ENCODE data around the gene IER3. TPM values are rescaled to one million over a fixed set of nuclear protein-coding genes. Genes with fewer than 3 reads are reported as not detected.

The IER3 gene
- total and polyA plus RNA-seq, 9 of the 15 experiments (the other 6 are each of a cell fraction or from before 2014, with no cell fraction given) = 1.5 to 30.0 (median 11.5) TPM

- 0 out of 2 replicates have a peak, but pooled peaks have one; percentile 42 for TF ChIP-seq ATF6 (CRISPR knock-in tag; IDR thresholded peaks at IDR 0.05)
- no peak for TF ChIP-seq MECOM (CRISPR knock-in tag; IDR thresholded peaks at IDR 0.05)
- no peak for TF ChIP-seq SNRNP70 (optimal IDR thresholded peaks at IDR 0.05; ENCODE audit: low read depth, low read length)
- TF ChIP-seq FOXJ3 (CRISPR knock-in tag; IDR thresholded peaks at IDR 0.05) = no peak
- no peak for TF ChIP-seq ZNF707 (CRISPR knock-in tag; conservative IDR thresholded peaks at IDR 0.05)
- TF ChIP-seq, protein P1, sequence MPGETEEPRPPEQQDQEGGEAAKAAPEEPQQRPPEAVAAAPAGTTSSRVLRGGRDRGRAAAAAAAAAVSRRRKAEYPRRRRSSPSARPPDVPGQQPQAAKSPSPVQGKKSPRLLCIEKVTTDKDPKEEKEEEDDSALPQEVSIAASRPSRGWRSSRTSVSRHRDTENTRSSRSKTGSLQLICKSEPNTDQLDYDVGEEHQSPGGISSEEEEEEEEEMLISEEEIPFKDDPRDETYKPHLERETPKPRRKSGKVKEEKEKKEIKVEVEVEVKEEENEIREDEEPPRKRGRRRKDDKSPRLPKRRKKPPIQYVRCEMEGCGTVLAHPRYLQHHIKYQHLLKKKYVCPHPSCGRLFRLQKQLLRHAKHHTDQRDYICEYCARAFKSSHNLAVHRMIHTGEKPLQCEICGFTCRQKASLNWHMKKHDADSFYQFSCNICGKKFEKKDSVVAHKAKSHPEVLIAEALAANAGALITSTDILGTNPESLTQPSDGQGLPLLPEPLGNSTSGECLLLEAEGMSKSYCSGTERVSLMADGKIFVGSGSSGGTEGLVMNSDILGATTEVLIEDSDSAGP (CRISPR knock-in tag; IDR thresholded peaks at IDR 0.05) = no peak
- no peak for TF ChIP-seq COPS2 (conservative IDR thresholded peaks at IDR 0.05)
- TF ChIP-seq ZNF184 (CRISPR knock-in tag; IDR thresholded peaks at IDR 0.05) = no peak
- TF ChIP-seq BCLAF1 (IDR thresholded peaks at IDR 0.05; ENCODE audit: borderline replicate concordance in 1 of 2, control insufficient read depth in 1 of 2, low read depth in 2 of 2, low read length in 1 of 2) = peak in 1 of 2 experiments; percentile 66; a peak in 1 of 4 replicates
- TF ChIP-seq, protein P2, sequence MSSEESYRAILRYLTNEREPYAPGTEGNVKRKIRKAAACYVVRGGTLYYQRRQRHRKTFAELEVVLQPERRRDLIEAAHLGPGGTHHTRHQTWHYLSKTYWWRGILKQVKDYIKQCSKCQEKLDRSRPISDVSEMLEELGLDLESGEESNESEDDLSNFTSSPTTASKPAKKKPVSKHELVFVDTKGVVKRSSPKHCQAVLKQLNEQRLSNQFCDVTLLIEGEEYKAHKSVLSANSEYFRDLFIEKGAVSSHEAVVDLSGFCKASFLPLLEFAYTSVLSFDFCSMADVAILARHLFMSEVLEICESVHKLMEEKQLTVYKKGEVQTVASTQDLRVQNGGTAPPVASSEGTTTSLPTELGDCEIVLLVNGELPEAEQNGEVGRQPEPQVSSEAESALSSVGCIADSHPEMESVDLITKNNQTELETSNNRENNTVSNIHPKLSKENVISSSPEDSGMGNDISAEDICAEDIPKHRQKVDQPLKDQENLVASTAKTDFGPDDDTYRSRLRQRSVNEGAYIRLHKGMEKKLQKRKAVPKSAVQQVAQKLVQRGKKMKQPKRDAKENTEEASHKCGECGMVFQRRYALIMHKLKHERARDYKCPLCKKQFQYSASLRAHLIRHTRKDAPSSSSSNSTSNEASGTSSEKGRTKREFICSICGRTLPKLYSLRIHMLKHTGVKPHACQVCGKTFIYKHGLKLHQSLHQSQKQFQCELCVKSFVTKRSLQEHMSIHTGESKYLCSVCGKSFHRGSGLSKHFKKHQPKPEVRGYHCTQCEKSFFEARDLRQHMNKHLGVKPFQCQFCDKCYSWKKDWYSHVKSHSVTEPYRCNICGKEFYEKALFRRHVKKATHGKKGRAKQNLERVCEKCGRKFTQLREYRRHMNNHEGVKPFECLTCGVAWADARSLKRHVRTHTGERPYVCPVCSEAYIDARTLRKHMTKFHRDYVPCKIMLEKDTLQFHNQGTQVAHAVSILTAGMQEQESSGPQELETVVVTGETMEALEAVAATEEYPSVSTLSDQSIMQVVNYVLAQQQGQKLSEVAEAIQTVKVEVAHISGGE (CRISPR knock-in tag; IDR thresholded peaks at IDR 0.05) = no peak
- no peak for TF ChIP-seq ZNF280A (IDR thresholded peaks at IDR 0.05; ENCODE audit: low read depth, partially characterized antibody)
- peak; percentile 10; the same call in 1 of the 2 replicates for TF ChIP-seq SMAD3 (CRISPR knock-in tag; conservative IDR thresholded peaks at IDR 0.05)
Measured at GRCh38 chr6:30725713-30726505, 18.4 kb downstream of the IER3 start (continued).
